GM21786 (cell line): ENCODE data around the gene CTNND1.
"Not testable (repeated sequence)": the region's sequence is repeated elsewhere in the genome, so short reads cannot be mapped to it uniquely, and the experiment has no call there.

Source experiments
- ATAC-seq: cut with Tn5 transposase; IDR thresholded peaks from one replicate; pipeline ENCODE4 v1.9.1; 2021; ENCODE audit not compliant: unreplicated experiment

The CTNND1 gene

GRCh38 chr11:57792060-57792541 is 30.5 kb downstream of the CTNND1 start:
- ATAC-seq: peak; percentile 74

- ATAC-seq: no peak
Measured at GRCh38 chr11:57792870-57793269, 31.3 kb downstream of the CTNND1 start.

GRCh38 chr11:57793351-57794115 is 31.9 kb downstream of the CTNND1 start:
- no peak for ATAC-seq

GRCh38 chr11:57798905-57799559 is 37.4 kb downstream of the CTNND1 start:
- no peak for ATAC-seq

GRCh38 chr11:57800444-57801182 is 39.0 kb downstream of the CTNND1 start:
- peak; percentile 89 for ATAC-seq

GRCh38 chr11:57801183-57801485 is 39.5 kb downstream of the CTNND1 start:
- ATAC-seq: no peak

- no peak for ATAC-seq
Measured at GRCh38 chr11:57802411-57802810, 40.8 kb downstream of the CTNND1 start.

GRCh38 chr11:57804466-57804865 is 42.9 kb downstream of the CTNND1 start:
- no peak for ATAC-seq

GRCh38 chr11:57805780-57806179 is 44.2 kb downstream of the CTNND1 start:
- no peak for ATAC-seq

- no peak for ATAC-seq
Measured at GRCh38 chr11:57812634-57813033, 51.0 kb downstream of the CTNND1 start.

GRCh38 chr11:57815476-57815875 is 53.9 kb downstream of the CTNND1 start:
- peak; percentile 49 for ATAC-seq

- ATAC-seq: no peak
Measured at GRCh38 chr11:57815877-57816276, 54.3 kb downstream of the CTNND1 start.

- ATAC-seq: no peak
Measured at GRCh38 chr11:57818812-57819211, 57.2 kb downstream of the CTNND1 start.

- ATAC-seq: no peak
Measured at GRCh38 chr11:57819252-57819979, 57.8 kb downstream of the CTNND1 start.

GRCh38 chr11:57823859-57824258 is 62.3 kb downstream of the CTNND1 start:
- ATAC-seq: no peak

GRCh38 chr11:57834852-57835251 is 73.2 kb downstream of the CTNND1 start:
- ATAC-seq: no peak

- ATAC-seq: not testable (repeated sequence)
Measured at GRCh38 chr11:57838609-57839008, 77.0 kb downstream of the CTNND1 start.

GRCh38 chr11:57842873-57843272 is 81.3 kb downstream of the CTNND1 start:
- no peak for ATAC-seq

GRCh38 chr11:57867966-57868365 is 106.4 kb downstream of the CTNND1 start:
- ATAC-seq: no peak

GRCh38 chr11:57868491-57868890 is 106.9 kb downstream of the CTNND1 start:
- no peak for ATAC-seq
